Colonic mucosa (tissue), 4 donors: ENCODE measurements around the gene NR1D1. TPM values are rescaled to one million over a fixed set of nuclear protein-coding genes. Genes with fewer than 3 reads are reported as not detected.

Experiments used
- DNase-seq: peaks from one replicate; pipeline ENCODE4 v3.0.0-alpha.2; 2020
- H3K27ac ChIP-seq: fragments of 200-600 bp; one replicate; pipeline ENCODE4 v1.8.0; 2021
- H3K27me3 ChIP-seq: fragments of 200-600 bp; one replicate; pipeline ENCODE4 v1.8.0; 2021
- H3K36me3 ChIP-seq: fragments of 200-600 bp; one replicate; pipeline ENCODE4 v1.8.0; 2021
- H3K4me1 ChIP-seq: fragments of 200-600 bp; one replicate; pipeline ENCODE4 v1.8.0; 2021; ENCODE audit warnings: mild to moderate bottlenecking
- H3K4me3 ChIP-seq: fragments of 200-600 bp; one replicate; pipeline ENCODE4 v1.8.0; 2021
- H3K9ac ChIP-seq, 2 donors: one replicate each; pipeline ENCODE4 v1.7.0; 2013; ENCODE audit warnings: control low read depth in 2 of 2, low read depth in 2 of 2, low read length in 2 of 2
- H3K9me3 ChIP-seq: fragments of 200-600 bp; one replicate; pipeline ENCODE4 v1.8.0; 2021
- intact Hi-C: fragments of 100-400 bp; cut with DNase I; formaldehyde crosslinking; loops from one replicate; pipeline ENCODE4 v1.14.1; 2022
- total RNA-seq, 2 donors: library from RNA; stranded (reverse); fragmentation: NEBNext Ultra II Directional in 1 of 2; extraction: Animal tissue kit (Norgen Biotek cat#: 25700) in 1 of 2; gene quantifications; one replicate each; pipeline ENCODE4 v1.2.1, GENCODE V29; 2021
- TF ChIP-seq, protein P1 (sequence below): fragments of 200-600 bp; IDR thresholded peaks from one replicate; pipeline ENCODE4 v1.8.0; 2022; ENCODE audit warnings: antibody characterized with exemption, mild to moderate bottlenecking
- donor health status: healthy.
- donor health status: DM: no; HTN: no; CAD: no.
- donor health status: DM: no; HTN: no; CAD: no.

NR1D1 gene
- total RNA-seq, 2 donors from 2014 or later, result 4.8 to 18.8 TPM

GRCh38 chr17:40134184-40134583 is 33.8 kb upstream of the NR1D1 start:
- TF ChIP-seq, protein P1, sequence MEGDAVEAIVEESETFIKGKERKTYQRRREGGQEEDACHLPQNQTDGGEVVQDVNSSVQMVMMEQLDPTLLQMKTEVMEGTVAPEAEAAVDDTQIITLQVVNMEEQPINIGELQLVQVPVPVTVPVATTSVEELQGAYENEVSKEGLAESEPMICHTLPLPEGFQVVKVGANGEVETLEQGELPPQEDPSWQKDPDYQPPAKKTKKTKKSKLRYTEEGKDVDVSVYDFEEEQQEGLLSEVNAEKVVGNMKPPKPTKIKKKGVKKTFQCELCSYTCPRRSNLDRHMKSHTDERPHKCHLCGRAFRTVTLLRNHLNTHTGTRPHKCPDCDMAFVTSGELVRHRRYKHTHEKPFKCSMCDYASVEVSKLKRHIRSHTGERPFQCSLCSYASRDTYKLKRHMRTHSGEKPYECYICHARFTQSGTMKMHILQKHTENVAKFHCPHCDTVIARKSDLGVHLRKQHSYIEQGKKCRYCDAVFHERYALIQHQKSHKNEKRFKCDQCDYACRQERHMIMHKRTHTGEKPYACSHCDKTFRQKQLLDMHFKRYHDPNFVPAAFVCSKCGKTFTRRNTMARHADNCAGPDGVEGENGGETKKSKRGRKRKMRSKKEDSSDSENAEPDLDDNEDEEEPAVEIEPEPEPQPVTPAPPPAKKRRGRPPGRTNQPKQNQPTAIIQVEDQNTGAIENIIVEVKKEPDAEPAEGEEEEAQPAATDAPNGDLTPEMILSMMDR, result no peak
- peak; percentile 57 for DNase-seq
- H3K36me3 ChIP-seq, result peaks cover 7% of the 10 kb centered on the region
- H3K4me3 ChIP-seq, result no peak overlapping the region
- H3K9ac ChIP-seq, result peak overlapping the region in 1 of 2 donors; percentile 53
- no peaks in the 10 kb centered on the region for H3K27me3 ChIP-seq
- H3K9me3 ChIP-seq, result no peaks in the 10 kb centered on the region
- peaks cover 3% of the 10 kb centered on the region for H3K4me1 ChIP-seq
- intact Hi-C loops, result no loop called here
- peak overlapping the region; percentile 29 for H3K27ac ChIP-seq

- no peaks in the 10 kb centered on the region for H3K9me3 ChIP-seq
- H3K27ac ChIP-seq, result no peak overlapping the region
- no peaks in the 10 kb centered on the region for H3K27me3 ChIP-seq
- H3K4me1 ChIP-seq, result no peaks in the 10 kb centered on the region
- intact Hi-C loops, result no loop called here
- no peak for DNase-seq
- H3K9ac ChIP-seq, result no peak overlapping the region
- H3K4me3 ChIP-seq, result no peak overlapping the region
- TF ChIP-seq, protein P1, result no peak
- H3K36me3 ChIP-seq, result peaks cover 7% of the 10 kb centered on the region
Measured at GRCh38 chr17:40130352-40131042, 30.1 kb upstream of the NR1D1 start.

DNA sequence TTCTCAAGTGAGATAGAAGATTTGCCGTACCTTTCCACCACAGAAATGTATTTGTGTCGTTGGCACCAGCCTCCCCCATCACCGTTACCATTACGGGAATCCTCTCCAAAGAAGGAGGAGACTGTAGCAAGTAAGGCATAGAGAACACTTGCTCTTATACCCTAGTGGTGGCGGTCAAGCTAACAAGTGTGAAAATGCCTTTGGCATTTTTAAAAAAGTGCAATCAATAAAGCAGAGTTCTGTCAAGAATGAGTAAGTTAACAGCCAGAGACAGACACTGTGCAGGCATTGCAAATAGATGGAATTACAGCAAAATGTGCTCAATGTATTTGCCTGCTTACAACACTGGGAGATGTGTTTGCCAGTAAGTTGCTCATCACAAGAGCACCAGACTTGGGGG is 29.1 kb upstream of the NR1D1 start:
- Histone ChIP-seq H3K27ac (no peak overlapping the region), H3K27me3 (no peaks in the 10 kb centered on the region), H3K9ac (no peak overlapping the region), H3K9me3 (no peaks in the 10 kb centered on the region), H3K36me3 (peaks cover 7% of the 10 kb centered on the region), H3K4me3 (no peak overlapping the region), H3K4me1 (no peaks in the 10 kb centered on the region)
- intact Hi-C loops, result no loop called here
- TF ChIP-seq, protein P1, result no peak
- DNase-seq, result no peak

DNA sequence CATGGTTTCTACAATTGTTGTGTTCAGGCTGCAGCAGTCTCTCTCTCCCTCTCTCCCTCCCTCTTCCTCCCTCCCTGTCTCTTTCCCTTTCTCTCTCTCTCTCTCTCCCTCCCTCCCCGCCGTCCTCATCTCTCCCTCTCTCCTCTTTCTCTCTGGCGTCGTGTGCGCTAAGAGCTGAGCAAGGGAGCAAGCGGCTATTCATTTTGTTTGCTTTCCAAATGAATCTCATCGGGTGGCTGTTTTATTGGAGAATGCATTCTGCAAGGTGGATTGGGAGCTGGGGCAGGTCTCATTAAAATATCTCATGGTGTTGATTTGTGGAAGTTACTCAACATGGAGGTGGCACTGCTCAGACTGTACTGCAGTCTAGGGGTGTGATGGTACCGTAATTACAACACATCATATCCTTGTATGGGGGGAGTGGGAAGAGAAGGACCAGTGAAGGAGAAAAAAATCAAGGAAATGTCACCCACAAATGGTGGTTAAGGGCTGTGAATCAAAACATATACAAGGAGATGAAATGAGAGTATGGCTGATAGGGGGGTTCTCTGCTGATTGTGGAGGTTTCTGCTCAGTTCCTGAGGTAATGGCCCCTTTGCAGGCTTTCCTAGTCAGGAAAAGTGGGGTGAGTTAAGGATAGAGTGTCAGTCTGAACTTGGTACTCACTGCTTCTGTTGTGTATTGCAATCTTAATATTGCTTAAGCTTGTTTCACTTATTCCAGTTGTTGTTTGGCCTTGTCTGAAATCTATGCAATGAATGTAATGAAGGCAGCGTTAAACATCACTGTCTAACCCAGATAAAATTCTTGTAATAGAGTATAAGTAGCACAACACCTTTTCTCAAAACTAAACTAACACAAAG is 24.1 kb upstream of the NR1D1 start:
- peak; percentile 53 for DNase-seq
- TF ChIP-seq, protein P1, result no peak
- H3K4me1 ChIP-seq, result no peaks in the 10 kb centered on the region
- no peaks in the 10 kb centered on the region for H3K9me3 ChIP-seq
- peak overlapping the region; percentile 30 to 100 for H3K9ac ChIP-seq
- H3K36me3 ChIP-seq, result peaks cover 2% of the 10 kb centered on the region
- no peaks in the 10 kb centered on the region for H3K27me3 ChIP-seq
- H3K27ac ChIP-seq, result peak overlapping the region; percentile 96
- H3K4me3 ChIP-seq, result peak overlapping the region; percentile 100
- intact Hi-C loops, result no loop called here

DNA sequence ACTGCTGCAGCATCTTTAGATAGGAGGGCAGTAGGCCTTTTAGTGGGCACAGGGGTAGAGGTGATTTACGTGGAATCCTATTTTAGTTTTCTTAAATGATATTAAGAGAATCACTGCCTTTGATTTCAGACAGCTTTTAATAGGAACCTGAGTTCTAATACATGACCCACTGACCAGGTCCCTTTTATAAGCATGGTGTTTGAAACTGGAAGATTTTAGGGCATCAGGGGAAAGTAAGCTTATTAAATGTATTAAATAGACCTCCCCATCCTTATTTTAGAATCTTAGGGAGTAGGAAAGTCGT is 23.4 kb upstream of the NR1D1 start:
- Histone ChIP-seq H3K27ac (peak overlapping the region; percentile 96), H3K9ac (peak overlapping the region; percentile 97 to 100), H3K27me3 (no peaks in the 10 kb centered on the region), H3K4me3 (peak overlapping the region; percentile 100), H3K36me3 (no peaks in the 10 kb centered on the region), H3K4me1 (no peaks in the 10 kb centered on the region), H3K9me3 (no peaks in the 10 kb centered on the region)
- DNase-seq, result no peak
- TF ChIP-seq, protein P1, result no peak
- intact Hi-C loops, result no loop called here
